NOMO-1 treated with dmso at 0.1 percent for 144 hours (cell line): ENCODE results near the gene GGACT.
"Not testable (repeated sequence)": the region's sequence is repeated elsewhere in the genome, so short reads cannot be mapped to it uniquely, and the experiment has no call there.

Experiments
- DNase-seq: peaks from one replicate; lab custom pipeline; 2025; ENCODE audit not compliant: unreplicated experiment; lab: John Stamatoyannopoulos, UW

GGACT gene

GRCh38 chr13:100588331-100589177, at the start of gene GGACT:
Gene GGACT (minus strand): TSS chr13:100588789. CDS start chr13:100532591, 56,198 bp downstream.
- peak; percentile 49 for DNase-seq

GRCh38 chr13:100637796-100638195, 49.2 kb upstream of the GGACT start:
- no peak for DNase-seq

- DNase-seq: no peak
Observed at GRCh38 chr13:100637380-100637779, 48.8 kb upstream of the GGACT start.

- no peak for DNase-seq
Observed at GRCh38 chr13:100636441-100636840, 47.9 kb upstream of the GGACT start.

GRCh38 chr13:100636004-100636403, 47.4 kb upstream of the GGACT start:
- no peak for DNase-seq

GRCh38 chr13:100634696-100635095, 46.1 kb upstream of the GGACT start:
- DNase-seq: no peak

GRCh38 chr13:100633461-100633860, 44.9 kb upstream of the GGACT start:
- DNase-seq: no peak

GRCh38 chr13:100630555-100630954, 42.0 kb upstream of the GGACT start:
- DNase-seq: no peak

- DNase-seq: no peak
Observed at GRCh38 chr13:100627120-100627519, 38.5 kb upstream of the GGACT start.

GRCh38 chr13:100625447-100625846, 36.9 kb upstream of the GGACT start:
- DNase-seq: no peak

GRCh38 chr13:100620792-100621191, 32.2 kb upstream of the GGACT start:
- DNase-seq: no peak

- no peak for DNase-seq
Observed at GRCh38 chr13:100619940-100620339, 31.4 kb upstream of the GGACT start.

- not testable (repeated sequence) for DNase-seq
Observed at GRCh38 chr13:100618897-100619296, 30.3 kb upstream of the GGACT start.

- no peak for DNase-seq
Observed at GRCh38 chr13:100613031-100613430, 24.4 kb upstream of the GGACT start.

- DNase-seq: no peak
Observed at GRCh38 chr13:100611678-100612492, 23.3 kb upstream of the GGACT start.

GRCh38 chr13:100610391-100611347, 22.1 kb upstream of the GGACT start:
- DNase-seq: peak; percentile 36

GRCh38 chr13:100608906-100609305, 20.3 kb upstream of the GGACT start:
- DNase-seq: peak; percentile 87

GRCh38 chr13:100608489-100608888, 19.9 kb upstream of the GGACT start:
- no peak for DNase-seq

GRCh38 chr13:100604918-100605710, 16.5 kb upstream of the GGACT start:
- DNase-seq: no peak

GRCh38 chr13:100602493-100603111, 14.0 kb upstream of the GGACT start:
- no peak for DNase-seq
